ENCODE measurements around the gene ANKRD27.

The ANKRD27 gene

GRCh38 chr19:32691291-32691951, 16.4 kb upstream of the ANKRD27 start, which contains the start of gene NUDT19:
Gene NUDT19 (plus strand): TSS chr19:32691821. CDS start chr19:32691961, 140 bp downstream.
- no CpG with 5 or more reads among the region's 32 CpGs for WGBS (ENCODE audit: insufficient coverage, insufficient read length)
- Histone ChIP-seq H3K36me3 (ENCODE audit: control insufficient read depth, insufficient read depth, low read length) (no peaks in the 10 kb centered on the region; the same call in 1 of the 2 replicates), H3K4me3 (ENCODE audit: low read length) (peak within 1 kb of the TSS; percentile 48; the same call in 1 of the 2 replicates), H3K4me1 (ENCODE audit: control insufficient read depth, insufficient read depth, low read length) (peaks cover 6% of the 10 kb centered on the region), H3K9me3 (ENCODE audit: control insufficient read depth, insufficient read depth, low read length) (no peaks in the 10 kb centered on the region), H3K27ac (ENCODE audit: low read length) (no peak within 1 kb of the TSS), H3K27me3 (ENCODE audit: control insufficient read depth, insufficient read depth, low read length) (peaks cover 3% of the 10 kb centered on the region; the same call in 1 of the 2 replicates)
- no peak for DNase-seq (ENCODE audit: low read depth, low spot score)

- no peak overlapping the region for H3K4me3 ChIP-seq (ENCODE audit: low read length)
- no CpG with 5 or more reads among the region's 1 CpG for WGBS (ENCODE audit: insufficient coverage, insufficient read length)
- peaks cover 3% of the 10 kb centered on the region; the same call in 1 of the 2 replicates for H3K27me3 ChIP-seq (ENCODE audit: control insufficient read depth, insufficient read depth, low read length)
- DNase-seq (ENCODE audit: low read depth, low spot score), result no peak
- no peaks in the 10 kb centered on the region for H3K9me3 ChIP-seq (ENCODE audit: control insufficient read depth, insufficient read depth, low read length)
- H3K4me1 ChIP-seq (ENCODE audit: control insufficient read depth, insufficient read depth, low read length), result peaks cover 6% of the 10 kb centered on the region
- H3K36me3 ChIP-seq (ENCODE audit: control insufficient read depth, insufficient read depth, low read length), result no peaks in the 10 kb centered on the region; the same call in 1 of the 2 replicates
- no peak overlapping the region for H3K27ac ChIP-seq (ENCODE audit: low read length)
Observed at GRCh38 chr19:32688311-32688710, 13.3 kb upstream of the ANKRD27 start.

- DNase-seq (ENCODE audit: low read depth, low spot score), result no peak
- peaks cover 1% of the 10 kb centered on the region; the same call in 1 of the 2 replicates for H3K27me3 ChIP-seq (ENCODE audit: control insufficient read depth, insufficient read depth, low read length)
- no peak overlapping the region for H3K27ac ChIP-seq (ENCODE audit: low read length)
- H3K4me3 ChIP-seq (ENCODE audit: low read length), result no peak overlapping the region
- no CpG with 5 or more reads among the region's 4 CpGs for WGBS (ENCODE audit: insufficient coverage, insufficient read length)
- no peaks in the 10 kb centered on the region for H3K9me3 ChIP-seq (ENCODE audit: control insufficient read depth, insufficient read depth, low read length)
- no peaks in the 10 kb centered on the region; the same call in 1 of the 2 replicates for H3K36me3 ChIP-seq (ENCODE audit: control insufficient read depth, insufficient read depth, low read length)
- H3K4me1 ChIP-seq (ENCODE audit: control insufficient read depth, insufficient read depth, low read length), result peaks cover 6% of the 10 kb centered on the region
Observed at GRCh38 chr19:32687681-32688080, 12.7 kb upstream of the ANKRD27 start.

GRCh38 chr19:32686847-32687475, 12.0 kb upstream of the ANKRD27 start:
- no CpG with 5 or more reads among the region's 6 CpGs for WGBS (ENCODE audit: insufficient coverage, insufficient read length)
- Histone ChIP-seq H3K9me3 (ENCODE audit: control insufficient read depth, insufficient read depth, low read length) (no peaks in the 10 kb centered on the region), H3K27ac (ENCODE audit: low read length) (no peak overlapping the region), H3K4me1 (ENCODE audit: control insufficient read depth, insufficient read depth, low read length) (no peaks in the 10 kb centered on the region), H3K36me3 (ENCODE audit: control insufficient read depth, insufficient read depth, low read length) (no peaks in the 10 kb centered on the region; the same call in 1 of the 2 replicates), H3K27me3 (ENCODE audit: control insufficient read depth, insufficient read depth, low read length) (no peaks in the 10 kb centered on the region), H3K4me3 (ENCODE audit: low read length) (no peak overlapping the region)
- DNase-seq (ENCODE audit: low read depth, low spot score), result no peak

- Histone ChIP-seq H3K27me3 (ENCODE audit: control insufficient read depth, insufficient read depth, low read length) (peaks cover 4% of the 10 kb centered on the region; the same call in 1 of the 2 replicates), H3K27ac (ENCODE audit: low read length) (no peak overlapping the region), H3K9me3 (ENCODE audit: control insufficient read depth, insufficient read depth, low read length) (no peaks in the 10 kb centered on the region), H3K36me3 (ENCODE audit: control insufficient read depth, insufficient read depth, low read length) (no peaks in the 10 kb centered on the region), H3K4me1 (ENCODE audit: control insufficient read depth, insufficient read depth, low read length) (no peaks in the 10 kb centered on the region), H3K4me3 (ENCODE audit: low read length) (no peak overlapping the region)
- no CpG with 5 or more reads among the region's 4 CpGs for WGBS (ENCODE audit: insufficient coverage, insufficient read length)
- no peak for DNase-seq (ENCODE audit: low read depth, low spot score)
Observed at GRCh38 chr19:32682317-32682716, 7.3 kb upstream of the ANKRD27 start.

GRCh38 chr19:32680986-32681385, 6.0 kb upstream of the ANKRD27 start:
- no peaks in the 10 kb centered on the region for H3K4me1 ChIP-seq (ENCODE audit: control insufficient read depth, insufficient read depth, low read length)
- no peak overlapping the region for H3K4me3 ChIP-seq (ENCODE audit: low read length)
- H3K36me3 ChIP-seq (ENCODE audit: control insufficient read depth, insufficient read depth, low read length), result no peaks in the 10 kb centered on the region
- H3K27ac ChIP-seq (ENCODE audit: low read length), result no peak overlapping the region
- DNase-seq (ENCODE audit: low read depth, low spot score), result no peak
- no peaks in the 10 kb centered on the region for H3K9me3 ChIP-seq (ENCODE audit: control insufficient read depth, insufficient read depth, low read length)
- no CpG with 5 or more reads among the region's 2 CpGs for WGBS (ENCODE audit: insufficient coverage, insufficient read length)
- peaks cover 17% of the 10 kb centered on the region for H3K27me3 ChIP-seq (ENCODE audit: control insufficient read depth, insufficient read depth, low read length)

GRCh38 chr19:32677657-32678056, 2.7 kb upstream of the ANKRD27 start:
- Histone ChIP-seq H3K4me1 (ENCODE audit: control insufficient read depth, insufficient read depth, low read length) (peaks cover 5% of the 10 kb centered on the region; the same call in 1 of the 2 replicates), H3K9me3 (ENCODE audit: control insufficient read depth, insufficient read depth, low read length) (no peaks in the 10 kb centered on the region), H3K4me3 (ENCODE audit: low read length) (no peak overlapping the region), H3K27me3 (ENCODE audit: control insufficient read depth, insufficient read depth, low read length) (peaks cover 19% of the 10 kb centered on the region), H3K27ac (ENCODE audit: low read length) (no peak overlapping the region), H3K36me3 (ENCODE audit: control insufficient read depth, insufficient read depth, low read length) (no peaks in the 10 kb centered on the region; the same call in 1 of the 2 replicates)
- no CpG with 5 or more reads among the region's 9 CpGs for WGBS (ENCODE audit: insufficient coverage, insufficient read length)
- DNase-seq (ENCODE audit: low read depth, low spot score), result no peak

GRCh38 chr19:32676895-32677359, 1.9 kb upstream of the ANKRD27 start:
- Histone ChIP-seq H3K9me3 (ENCODE audit: control insufficient read depth, insufficient read depth, low read length) (no peaks in the 10 kb centered on the region), H3K4me3 (ENCODE audit: low read length) (peak overlapping the region; percentile 57; the same call in 1 of the 2 replicates), H3K36me3 (ENCODE audit: control insufficient read depth, insufficient read depth, low read length) (no peaks in the 10 kb centered on the region; the same call in 1 of the 2 replicates), H3K27me3 (ENCODE audit: control insufficient read depth, insufficient read depth, low read length) (peaks cover 19% of the 10 kb centered on the region), H3K4me1 (ENCODE audit: control insufficient read depth, insufficient read depth, low read length) (peaks cover 5% of the 10 kb centered on the region; the same call in 1 of the 2 replicates), H3K27ac (ENCODE audit: low read length) (no peak overlapping the region)
- no CpG with 5 or more reads among the region's 33 CpGs for WGBS (ENCODE audit: insufficient coverage, insufficient read length)
- DNase-seq (ENCODE audit: low read depth, low spot score), result no peak

GRCh38 chr19:32676186-32676894, 1.4 kb upstream of the ANKRD27 start:
- H3K27me3 ChIP-seq (ENCODE audit: control insufficient read depth, insufficient read depth, low read length), result peaks cover 19% of the 10 kb centered on the region
- H3K27ac ChIP-seq (ENCODE audit: low read length), result no peak overlapping the region
- H3K9me3 ChIP-seq (ENCODE audit: control insufficient read depth, insufficient read depth, low read length), result no peaks in the 10 kb centered on the region
- no peaks in the 10 kb centered on the region; the same call in 1 of the 2 replicates for H3K36me3 ChIP-seq (ENCODE audit: control insufficient read depth, insufficient read depth, low read length)
- no CpG with 5 or more reads among the region's 93 CpGs for WGBS (ENCODE audit: insufficient coverage, insufficient read length)
- H3K4me1 ChIP-seq (ENCODE audit: control insufficient read depth, insufficient read depth, low read length), result peaks cover 5% of the 10 kb centered on the region; the same call in 1 of the 2 replicates
- H3K4me3 ChIP-seq (ENCODE audit: low read length), result peak overlapping the region; percentile 57; the same call in 1 of the 2 replicates
- no peak for DNase-seq (ENCODE audit: low read depth, low spot score)

- Histone ChIP-seq H3K9me3 (ENCODE audit: control insufficient read depth, insufficient read depth, low read length) (no peaks in the 10 kb centered on the region), H3K4me1 (ENCODE audit: control insufficient read depth, insufficient read depth, low read length) (peaks cover 5% of the 10 kb centered on the region; the same call in 1 of the 2 replicates), H3K36me3 (ENCODE audit: control insufficient read depth, insufficient read depth, low read length) (no peaks in the 10 kb centered on the region; the same call in 1 of the 2 replicates), H3K27me3 (ENCODE audit: control insufficient read depth, insufficient read depth, low read length) (peaks cover 19% of the 10 kb centered on the region), H3K27ac (ENCODE audit: low read length) (no peak within 1 kb of the TSS), H3K4me3 (ENCODE audit: low read length) (peak within 1 kb of the TSS; percentile 99)
- WGBS (ENCODE audit: insufficient coverage, insufficient read length), result no CpG with 5 or more reads among the region's 53 CpGs
- no peak for DNase-seq (ENCODE audit: low read depth, low spot score)
Observed at GRCh38 chr19:32675720-32676185, 773 bp upstream of the ANKRD27 start, which contains the start of gene RGS9BP. Gene RGS9BP (plus strand): TSS chr19:32675848. CDS start chr19:32676264, 416 bp downstream.

Data from iPS DF 6.9 (cell line).